Measurements from ENCODE around the gene CARD14. TPM values are rescaled to one million over a fixed set of nuclear protein-coding genes. Genes with fewer than 3 reads are reported as not detected.
A peak's percentile ranks its signal among the peaks of the same experiment; 100 is the strongest.
"Not testable (repeated sequence)": the region's sequence is repeated elsewhere in the genome, so short reads cannot be mapped to it uniquely, and the experiment has no call there.

The CARD14 gene
- total RNA-seq, 8 experiments from 2014 or later, result 0.50 to 6.1 (median 2.0) TPM

- Histone ChIP-seq H3K4me3 (no peak overlapping the region), H3K27ac (no peak overlapping the region), H3K4me1 (replicated peaks in 1 of 2) (peaks cover 7 to 11% of the 10 kb centered on the region in 2 donors)
- peak in 1 of 8 experiments; percentile 26 for ATAC-seq (replicated peaks in 6 of 8)
- in situ Hi-C loops (cut with MboI; ENCODE audit: low pct_unique_long_range_greater_than_20kb in 2 of 9, low sequenced_read_pairs in 9 of 9, unreplicated experiment in 9 of 9), result no loop called here
- 24 to 100% (median 64%) methylated on average over 1 to 12 of the region's 27 CpGs; no CpG with 5 or more reads in 1 of the 10 experiments for WGBS, 10 experiments
Measured at GRCh38 chr17:80195671-80196529, 26.1 kb downstream of the CARD14 start.

DNA sequence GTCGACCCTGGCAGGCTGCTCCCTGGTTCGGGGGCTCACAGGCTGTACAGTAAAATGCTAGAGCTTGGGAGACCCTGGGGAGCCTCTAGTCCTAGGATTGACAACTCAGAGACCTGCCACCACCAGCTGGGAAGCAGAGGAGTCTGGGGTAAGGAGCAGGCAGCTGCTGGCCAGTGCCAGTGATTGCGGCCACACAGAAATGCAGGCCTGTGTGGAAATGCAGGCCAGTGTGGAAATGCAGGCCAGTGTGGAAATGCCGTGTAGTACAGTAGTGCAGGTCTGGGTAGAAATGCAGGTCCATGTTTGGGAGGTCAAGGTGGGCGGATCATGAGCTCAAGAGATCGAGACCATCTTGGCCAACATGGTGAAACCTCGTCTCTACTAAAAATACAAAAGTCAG lies 26.8 kb downstream of the CARD14 start:
- Histone ChIP-seq H3K27ac (no peak overlapping the region), H3K4me1 (replicated peaks in 1 of 2) (peaks cover 7 to 10% of the 10 kb centered on the region in 2 donors), H3K4me3 (no peak overlapping the region)
- WGBS, 10 experiments, result 40 to 100% (median 91%) methylated on average over 1 to 7 of the region's 7 CpGs; no CpG with 5 or more reads in 2 of the 10 experiments
- in situ Hi-C loops (cut with MboI; ENCODE audit: low pct_unique_long_range_greater_than_20kb in 2 of 9, low sequenced_read_pairs in 9 of 9, unreplicated experiment in 9 of 9), result no loop called here
- no peak for ATAC-seq (replicated peaks in 6 of 8)

DNA sequence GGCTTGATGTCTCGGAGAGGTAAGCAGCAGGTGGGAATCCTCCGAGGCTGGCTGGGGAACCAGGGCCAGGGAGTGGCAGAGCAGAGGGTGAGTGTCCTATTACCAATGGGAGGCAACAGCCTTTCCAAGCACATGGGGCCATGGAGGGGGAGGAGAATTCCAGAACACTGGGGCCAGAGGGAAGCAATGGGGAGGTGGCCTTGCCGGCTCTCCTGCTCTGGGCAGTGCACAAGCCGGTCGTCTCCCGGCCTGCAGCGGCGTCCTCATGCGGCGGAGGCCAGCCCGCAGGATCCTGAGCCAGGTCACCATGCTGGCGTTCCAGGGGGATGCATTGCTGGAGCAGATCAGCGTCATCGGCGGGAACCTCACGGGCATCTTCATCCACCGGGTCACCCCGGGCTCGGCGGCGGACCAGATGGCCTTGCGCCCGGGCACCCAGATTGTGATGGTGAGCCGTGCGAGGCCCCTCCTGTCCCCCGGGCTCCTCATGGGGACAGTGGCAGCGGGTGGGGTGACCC lies 28.4 kb downstream of the CARD14 start:
- H3K27ac ChIP-seq, result no peak overlapping the region
- in situ Hi-C loops (cut with MboI; ENCODE audit: low pct_unique_long_range_greater_than_20kb in 2 of 9, low sequenced_read_pairs in 9 of 9, unreplicated experiment in 9 of 9), result no loop called here
- no peak overlapping the region for H3K4me3 ChIP-seq
- WGBS, 10 experiments, result 67 to 93% (median 74%) methylated on average over 3 to 10 of the region's 27 CpGs; no CpG with 5 or more reads in 7 of the 10 experiments
- H3K4me1 ChIP-seq (replicated peaks in 1 of 2), result no peaks in the 10 kb centered on the region
- ATAC-seq (replicated peaks in 6 of 8), result peak; percentile 14 to 80 (median 52)

DNA sequence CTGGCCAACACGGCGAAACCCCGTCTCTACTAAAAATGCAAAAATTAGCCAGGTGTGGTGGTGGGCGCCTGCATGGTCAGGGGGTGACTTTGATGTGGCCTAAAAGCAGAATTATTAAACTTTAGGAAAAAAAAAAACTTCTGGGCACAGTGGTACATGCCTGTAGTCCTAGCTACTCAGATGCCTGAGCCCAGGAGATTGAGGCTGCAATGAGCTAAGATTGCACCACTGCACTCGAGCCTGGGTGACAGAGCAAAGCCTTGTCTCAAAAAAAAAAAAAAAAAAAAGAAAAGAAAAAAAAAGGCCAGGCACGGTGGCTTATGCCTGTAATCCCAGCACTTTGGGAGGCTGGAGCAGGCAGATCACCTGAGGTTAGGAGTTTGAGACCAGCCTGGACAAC lies 29.5 kb downstream of the CARD14 start:
- H3K4me3 ChIP-seq; H3K4me1 ChIP-seq (replicated peaks in 1 of 2); ATAC-seq (replicated peaks in 6 of 8); H3K27ac ChIP-seq; in situ Hi-C loops (cut with MboI; ENCODE audit: low pct_unique_long_range_greater_than_20kb in 2 of 9, low sequenced_read_pairs in 9 of 9, unreplicated experiment in 9 of 9): not testable (repeated sequence)
- WGBS, 10 experiments, result 0 to 100% (median 64%) methylated on average over 1 to 6 of the region's 6 CpGs; no CpG with 5 or more reads in 1 of the 10 experiments

DNA sequence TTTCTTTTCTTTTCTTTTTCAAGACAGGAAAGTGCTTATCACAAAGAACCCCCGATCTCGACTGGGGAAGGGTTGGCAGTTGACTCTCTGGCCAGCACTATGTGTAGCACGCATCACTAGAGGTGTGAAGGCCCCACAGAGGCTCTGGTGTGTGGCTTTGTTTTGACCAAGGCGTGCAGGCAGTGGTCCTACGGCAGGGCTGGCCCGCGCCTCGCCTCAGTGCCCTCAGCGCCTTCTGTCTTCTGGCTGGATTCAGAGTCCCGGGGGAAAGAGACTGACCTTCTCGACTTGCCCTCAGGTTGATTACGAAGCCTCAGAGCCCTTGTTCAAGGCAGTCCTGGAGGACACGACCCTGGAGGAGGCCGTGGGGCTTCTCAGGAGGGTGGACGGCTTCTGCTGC lies 31.6 kb downstream of the CARD14 start:
- ATAC-seq (replicated peaks in 6 of 8), result no peak
- no peaks in the 10 kb centered on the region for H3K4me1 ChIP-seq (replicated peaks in 1 of 2)
- in situ Hi-C loops (cut with MboI; ENCODE audit: low pct_unique_long_range_greater_than_20kb in 2 of 9, low sequenced_read_pairs in 9 of 9, unreplicated experiment in 9 of 9), result no loop called here
- 60 to 100% (median 88%) methylated on average over 1 to 4 of the region's 15 CpGs; no CpG with 5 or more reads in 5 of the 10 experiments for WGBS, 10 experiments
- no peak overlapping the region for H3K4me3 ChIP-seq
- H3K27ac ChIP-seq, result no peak overlapping the region

GRCh38 chr17:80202197-80202596 lies 32.4 kb downstream of the CARD14 start:
- no peaks in the 10 kb centered on the region for H3K4me1 ChIP-seq (replicated peaks in 1 of 2)
- in situ Hi-C loops (cut with MboI; ENCODE audit: low pct_unique_long_range_greater_than_20kb in 2 of 9, low sequenced_read_pairs in 9 of 9, unreplicated experiment in 9 of 9), result no loop called here
- ATAC-seq (replicated peaks in 6 of 8), result no peak
- no peak overlapping the region for H3K4me3 ChIP-seq
- H3K27ac ChIP-seq, result no peak overlapping the region
- WGBS, 10 experiments, result 53 to 95% (median 80%) methylated on average over 3 to 15 of the region's 17 CpGs; no CpG with 5 or more reads in 5 of the 10 experiments

DNA sequence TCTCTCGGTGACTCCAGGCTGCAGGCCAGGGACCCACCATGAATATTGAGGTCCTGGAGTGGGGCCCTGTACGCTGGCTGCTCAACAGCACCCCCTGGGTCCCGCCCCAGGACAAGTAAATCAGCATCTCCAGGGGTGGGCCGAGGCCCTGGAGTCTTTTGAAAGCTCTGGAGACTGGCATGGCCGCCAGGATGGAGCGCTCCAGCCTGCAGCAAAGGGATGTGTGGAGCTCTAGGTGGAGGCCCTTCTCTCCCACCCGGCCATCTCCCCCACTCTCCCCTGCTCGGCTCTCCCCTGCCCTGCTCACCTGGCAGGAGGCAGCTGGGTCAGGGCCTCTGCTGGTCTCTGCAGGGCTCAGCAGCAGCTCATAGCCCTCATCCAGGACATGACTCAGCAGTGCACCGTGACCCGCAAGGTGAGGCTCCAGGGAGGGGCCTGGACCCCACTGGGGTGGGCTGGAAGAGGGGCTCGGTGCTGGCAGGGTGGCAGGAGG lies 33.7 kb downstream of the CARD14 start:
- in situ Hi-C loops (cut with MboI; ENCODE audit: low pct_unique_long_range_greater_than_20kb in 2 of 9, low sequenced_read_pairs in 9 of 9, unreplicated experiment in 9 of 9), result no loop called here
- WGBS, 10 experiments, result 20% methylated on average over 2 of the region's 11 CpGs; no CpG with 5 or more reads in 9 of the 10 experiments
- peak in 5 of 8 experiments; percentile 13 to 62 (median 52) for ATAC-seq (replicated peaks in 6 of 8)

DNA sequence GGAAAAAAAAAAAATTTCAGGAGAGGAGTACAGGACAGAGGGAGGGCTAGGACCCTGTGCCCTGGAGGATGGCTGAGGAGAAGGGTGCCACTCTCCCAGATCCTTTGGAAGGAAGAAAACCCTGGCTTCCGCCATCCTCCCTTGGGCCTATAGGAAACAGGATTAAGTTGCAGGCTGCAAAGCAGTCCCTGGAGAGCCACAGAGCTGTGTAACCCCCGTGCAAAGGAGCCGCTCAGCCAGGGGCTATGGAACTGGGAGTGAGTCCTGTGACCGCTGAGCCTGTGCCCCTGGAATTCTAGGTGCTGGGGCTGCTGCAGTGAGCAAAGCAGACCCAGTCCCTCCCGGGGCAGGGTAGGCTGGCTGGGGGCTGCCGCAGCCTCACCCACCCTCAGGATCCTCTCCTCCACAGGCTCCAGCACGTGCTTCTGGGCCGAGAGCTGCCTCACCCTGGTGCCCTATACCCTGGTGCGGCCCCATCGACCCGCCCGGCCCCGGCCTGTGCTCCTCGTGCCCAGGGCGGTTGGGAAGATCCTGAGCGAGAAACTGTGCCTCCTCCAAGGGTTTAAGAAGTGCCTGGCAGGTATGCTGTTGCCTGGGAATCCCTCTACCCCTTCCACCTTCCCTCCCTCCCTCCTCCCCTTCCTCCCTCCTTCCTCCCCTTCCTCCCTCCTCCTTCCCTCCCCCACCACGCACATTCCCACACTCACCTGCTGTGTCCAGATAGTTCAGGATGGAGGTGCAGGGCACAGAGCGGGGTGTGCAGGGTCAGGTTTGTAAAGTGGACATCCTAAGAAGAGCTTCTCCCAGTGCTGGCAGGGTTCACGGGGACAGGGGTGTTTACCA lies 35.0 kb downstream of the CARD14 start:
- WGBS, 10 experiments, result 50 to 100% (median 100%) methylated on average over 1 to 2 of the region's 19 CpGs; no CpG with 5 or more reads in 5 of the 10 experiments
- in situ Hi-C loops (cut with MboI; ENCODE audit: low pct_unique_long_range_greater_than_20kb in 2 of 9, low sequenced_read_pairs in 9 of 9, unreplicated experiment in 9 of 9), result no loop called here
- H3K4me1 ChIP-seq (replicated peaks in 1 of 2), result no peaks in the 10 kb centered on the region
- no peak overlapping the region for H3K27ac ChIP-seq
- peak in 3 of 8 experiments; percentile 7 to 10 (median 8) for ATAC-seq (replicated peaks in 6 of 8)
- no peak overlapping the region for H3K4me3 ChIP-seq

More for the DNA sequence above, 33.7 kb downstream of the CARD14 start:
- Histone ChIP-seq H3K27ac (no peak overlapping the region), H3K4me1 (replicated peaks in 1 of 2) (no peaks in the 10 kb centered on the region), H3K4me3 (no peak overlapping the region)

GRCh38 chr17:80205811-80206210 lies 36.0 kb downstream of the CARD14 start:
- ATAC-seq (replicated peaks in 6 of 8), result no peak
- H3K4me3 ChIP-seq, result no peak overlapping the region
- no peak overlapping the region for H3K27ac ChIP-seq
- no peaks in the 10 kb centered on the region for H3K4me1 ChIP-seq (replicated peaks in 1 of 2)
- in situ Hi-C loops (cut with MboI; ENCODE audit: low pct_unique_long_range_greater_than_20kb in 2 of 9, low sequenced_read_pairs in 9 of 9, unreplicated experiment in 9 of 9), result no loop called here
- 54 to 100% (median 94%) methylated on average over 1 to 6 of the region's 13 CpGs; no CpG with 5 or more reads in 4 of the 10 experiments for WGBS, 10 experiments

DNA sequence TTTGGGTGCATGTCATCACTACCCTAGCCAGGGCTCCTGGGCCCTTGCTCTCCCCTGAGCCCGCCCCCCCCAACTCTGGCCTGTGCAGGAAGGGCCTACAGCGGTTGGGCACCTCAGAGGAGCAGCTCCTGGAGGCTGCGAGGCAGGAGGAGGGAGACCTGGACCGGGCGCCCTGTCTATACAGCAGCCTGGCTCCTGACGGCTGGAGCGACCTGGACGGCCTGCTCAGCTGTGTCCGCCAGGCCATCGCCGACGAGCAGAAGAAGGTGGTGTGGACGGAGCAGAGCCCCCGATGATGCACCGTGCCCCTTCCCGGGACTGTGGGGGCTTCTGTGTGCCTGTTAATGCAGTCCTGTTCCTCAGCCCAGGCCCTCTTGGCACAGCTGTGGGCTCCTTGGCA lies 38.2 kb downstream of the CARD14 start:
- WGBS, 10 experiments, result 87 to 100% (median 100%) methylated on average over 1 to 3 of the region's 16 CpGs; no CpG with 5 or more reads in 7 of the 10 experiments
- ATAC-seq (replicated peaks in 6 of 8), result peak in 1 of 8 experiments; percentile 16
- Histone ChIP-seq H3K27ac (no peak overlapping the region), H3K4me1 (replicated peaks in 1 of 2) (no peaks in the 10 kb centered on the region), H3K4me3 (no peak overlapping the region)
- in situ Hi-C loops (cut with MboI; ENCODE audit: low pct_unique_long_range_greater_than_20kb in 2 of 9, low sequenced_read_pairs in 9 of 9, unreplicated experiment in 9 of 9), result no loop called here

- H3K27ac ChIP-seq, result no peak overlapping the region
- no peaks in the 10 kb centered on the region for H3K4me1 ChIP-seq (replicated peaks in 1 of 2)
- ATAC-seq (replicated peaks in 6 of 8), result no peak
- WGBS, 10 experiments, result 83 to 100% methylated on average over 4 to 7 of the region's 12 CpGs; no CpG with 5 or more reads in 8 of the 10 experiments
- in situ Hi-C loops (cut with MboI; ENCODE audit: low pct_unique_long_range_greater_than_20kb in 2 of 9, low sequenced_read_pairs in 9 of 9, unreplicated experiment in 9 of 9), result no loop called here
- no peak overlapping the region for H3K4me3 ChIP-seq
Measured at GRCh38 chr17:80209765-80210164, 39.9 kb downstream of the CARD14 start.

- WGBS, 10 experiments, result 80 to 100% (median 95%) methylated on average over 1 to 12 of the region's 47 CpGs; no CpG with 5 or more reads in 2 of the 10 experiments
- Histone ChIP-seq H3K27ac (no peak overlapping the region), H3K4me3 (no peak overlapping the region), H3K4me1 (replicated peaks in 1 of 2) (no peaks in the 10 kb centered on the region)
- no peak for ATAC-seq (replicated peaks in 6 of 8)
- in situ Hi-C loops (cut with MboI; ENCODE audit: low pct_unique_long_range_greater_than_20kb in 2 of 9, low sequenced_read_pairs in 9 of 9, unreplicated experiment in 9 of 9), result no loop called here
Measured at GRCh38 chr17:80210348-80211108, 40.7 kb downstream of the CARD14 start.
